GM12873 (cell line): ENCODE results near the gene SORCS1.

Experiments
- CTCF ChIP-seq: IDR thresholded peaks from 2 replicates; pipeline ENCODE4 v1.5.1; 2012; ENCODE audit warnings: low read depth, mild to moderate bottlenecking, moderate library complexity, low read length, control low read depth; ENCODE audit not compliant: insufficient read depth; ENCODE audit errors: missing control alignments

SORCS1 gene

GRCh38 chr10:106859892-106860652 lies 304.4 kb downstream of the SORCS1 start:
- no peak for TF ChIP-seq CTCF

- TF ChIP-seq CTCF = no peak
Measured at GRCh38 chr10:106857728-106858127, 306.8 kb downstream of the SORCS1 start.

GRCh38 chr10:106857213-106857612 lies 307.3 kb downstream of the SORCS1 start:
- TF ChIP-seq CTCF = no peak

GRCh38 chr10:106836933-106837663 lies 327.4 kb downstream of the SORCS1 start:
- TF ChIP-seq CTCF = no peak

GRCh38 chr10:106832846-106833245 lies 331.7 kb downstream of the SORCS1 start:
- TF ChIP-seq CTCF = no peak

GRCh38 chr10:106830471-106830870 lies 334.0 kb downstream of the SORCS1 start:
- TF ChIP-seq CTCF = no peak

- TF ChIP-seq CTCF = no peak
Measured at GRCh38 chr10:106830006-106830405, 334.5 kb downstream of the SORCS1 start.
